ENCODE results near the gene RPTN. TPM values are rescaled to one million over a fixed set of nuclear protein-coding genes. Genes with fewer than 3 reads are reported as not detected.

Gene RPTN
- total and polyA plus RNA-seq, 2 experiments from 2014 or later, result not detected

DNA sequence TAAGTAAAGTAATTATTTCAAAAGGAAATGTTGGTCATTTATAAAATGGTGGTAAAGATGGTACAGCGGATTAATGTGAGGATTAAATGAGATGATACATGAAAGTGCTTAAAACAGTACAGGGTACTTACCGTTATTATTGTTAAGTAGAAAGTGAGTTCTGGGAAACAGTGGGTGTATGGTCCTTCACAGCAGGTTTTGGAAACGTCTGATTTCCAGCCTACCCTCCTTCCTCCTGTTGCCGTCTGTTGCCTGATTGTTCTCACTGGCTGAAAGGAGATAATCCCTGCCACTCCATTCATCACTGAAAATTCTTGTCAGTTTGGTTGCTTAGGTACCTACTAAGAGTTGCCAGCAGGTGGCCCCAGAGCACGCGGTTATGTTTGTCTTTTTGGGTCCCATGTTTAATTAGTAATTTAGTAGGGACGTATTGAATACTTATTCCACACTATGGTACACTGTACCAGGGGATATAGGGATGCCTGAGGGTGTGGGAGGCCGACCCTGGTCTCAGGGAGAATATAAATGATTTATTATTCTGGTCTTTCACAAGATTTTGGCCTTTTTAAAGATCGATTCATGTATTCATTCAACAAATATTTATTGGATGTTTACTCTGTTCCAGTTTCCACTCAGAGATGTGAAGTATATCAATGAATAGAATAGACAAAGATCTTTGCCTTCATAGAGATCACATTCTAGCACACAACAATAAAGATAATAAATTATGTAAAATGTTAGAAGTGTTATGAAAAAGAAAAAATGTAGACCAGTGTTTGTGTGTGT lies 30.8 kb upstream of the RPTN start:
- peaks cover 6% of the 10 kb centered on the region for H3K27me3 Mint-ChIP-seq (ENCODE audit: insufficient read depth, low read depth, poor library complexity)
- H3K4me3 Mint-ChIP-seq, result peak overlapping the region; percentile 67; the same call in 2 of the 3 replicates
- no peaks in the 10 kb centered on the region for H3F3A ChIP-seq (replicated peaks; ENCODE audit: low read depth)
- H2AFZ ChIP-seq, result no peak overlapping the region
- H3K4me2 ChIP-seq, result no peak overlapping the region
- H3K4me3 ChIP-seq, result no peak overlapping the region
- H3K36me3 ChIP-seq (ENCODE audit: insufficient read depth), result no peaks in the 10 kb centered on the region
- no peak overlapping the region for H3K27ac ChIP-seq (ENCODE audit: low read depth)
- H3K9me2 ChIP-seq (ENCODE audit: insufficient read depth), result no peaks in the 10 kb centered on the region
- no peaks in the 10 kb centered on the region for H3K4me1 Mint-ChIP-seq
- peaks cover 9% of the 10 kb centered on the region for H3K9me3 Mint-ChIP-seq
- H3K27ac Mint-ChIP-seq, result no peak overlapping the region
- ATAC-seq (peak; percentile 75), DNase-seq (ENCODE audit: low spot score) (peak; percentile 87)
- no peaks in the 10 kb centered on the region for H3K4me1 ChIP-seq (ENCODE audit: insufficient read depth)
- no peaks in the 10 kb centered on the region for H3K79me2 ChIP-seq (replicated peaks; ENCODE audit: insufficient read depth)
- TF ChIP-seq, protein P1, sequence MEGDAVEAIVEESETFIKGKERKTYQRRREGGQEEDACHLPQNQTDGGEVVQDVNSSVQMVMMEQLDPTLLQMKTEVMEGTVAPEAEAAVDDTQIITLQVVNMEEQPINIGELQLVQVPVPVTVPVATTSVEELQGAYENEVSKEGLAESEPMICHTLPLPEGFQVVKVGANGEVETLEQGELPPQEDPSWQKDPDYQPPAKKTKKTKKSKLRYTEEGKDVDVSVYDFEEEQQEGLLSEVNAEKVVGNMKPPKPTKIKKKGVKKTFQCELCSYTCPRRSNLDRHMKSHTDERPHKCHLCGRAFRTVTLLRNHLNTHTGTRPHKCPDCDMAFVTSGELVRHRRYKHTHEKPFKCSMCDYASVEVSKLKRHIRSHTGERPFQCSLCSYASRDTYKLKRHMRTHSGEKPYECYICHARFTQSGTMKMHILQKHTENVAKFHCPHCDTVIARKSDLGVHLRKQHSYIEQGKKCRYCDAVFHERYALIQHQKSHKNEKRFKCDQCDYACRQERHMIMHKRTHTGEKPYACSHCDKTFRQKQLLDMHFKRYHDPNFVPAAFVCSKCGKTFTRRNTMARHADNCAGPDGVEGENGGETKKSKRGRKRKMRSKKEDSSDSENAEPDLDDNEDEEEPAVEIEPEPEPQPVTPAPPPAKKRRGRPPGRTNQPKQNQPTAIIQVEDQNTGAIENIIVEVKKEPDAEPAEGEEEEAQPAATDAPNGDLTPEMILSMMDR (conservative IDR thresholded peaks at IDR 0.05; ENCODE audit: low read depth in 2 of 2), result peak; percentile 82 to 87
- no peak for TF ChIP-seq JUNB (IDR thresholded peaks at IDR 0.05; ENCODE audit: unreplicated experiment)
- H3K36me3 Mint-ChIP-seq (ENCODE audit: low read depth), result no peaks in the 10 kb centered on the region; the same call in 2 of the 3 replicates
- no peaks in the 10 kb centered on the region for H3K27me3 ChIP-seq (ENCODE audit: insufficient read depth)
- no peaks in the 10 kb centered on the region for H4K20me1 ChIP-seq (replicated peaks; ENCODE audit: insufficient read depth)

DNA sequence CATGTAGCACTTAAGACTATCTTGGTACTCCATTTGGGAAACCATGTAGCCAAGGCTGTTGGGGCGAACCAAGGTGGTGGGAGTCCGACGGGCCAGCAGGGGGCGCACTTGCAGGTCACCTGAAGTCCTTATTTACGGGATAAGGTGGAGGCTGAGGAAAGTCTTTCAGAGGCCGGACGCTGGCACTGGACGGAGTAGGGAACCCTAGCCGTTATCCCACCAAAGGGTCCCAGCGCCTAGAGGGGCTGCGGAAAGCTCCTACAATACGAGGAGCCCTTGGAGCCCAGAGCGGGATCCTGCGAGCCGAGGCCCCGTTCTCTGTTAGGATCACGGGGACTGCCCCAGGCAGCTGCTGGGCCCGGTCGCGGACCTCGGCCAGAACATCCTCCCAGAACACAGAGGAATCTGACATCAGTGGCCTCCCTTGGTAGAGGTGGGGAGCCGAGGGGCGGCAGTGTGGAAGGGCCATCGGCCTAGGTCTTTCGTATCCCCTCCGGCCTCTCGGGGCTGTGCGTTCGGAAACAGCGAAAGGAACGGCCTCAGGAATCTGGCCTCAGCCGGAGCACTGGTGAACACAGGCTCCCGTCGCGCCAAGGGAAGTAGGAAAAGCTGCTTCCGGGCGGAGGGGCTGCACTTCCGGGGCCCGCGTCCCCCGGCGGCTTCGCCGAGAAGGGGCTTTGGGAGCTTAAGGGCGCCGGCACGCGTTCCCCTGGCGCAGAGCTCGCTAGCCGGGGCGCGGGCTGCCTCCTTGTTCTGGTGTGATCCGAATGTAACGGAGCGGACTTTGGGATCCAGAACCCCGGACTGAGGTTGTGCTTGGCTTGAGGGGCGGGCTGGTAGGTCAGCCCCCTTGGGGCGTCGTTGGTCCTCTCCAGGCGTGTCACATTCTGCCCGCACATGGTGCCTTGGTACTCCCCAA lies 29.9 kb upstream of the RPTN start:
- Histone ChIP-seq H3K9me2 (ENCODE audit: insufficient read depth) (no peaks in the 10 kb centered on the region), H3K36me3 (ENCODE audit: insufficient read depth) (no peaks in the 10 kb centered on the region), H3F3A (replicated peaks; ENCODE audit: low read depth) (no peaks in the 10 kb centered on the region), H3K79me2 (replicated peaks; ENCODE audit: insufficient read depth) (no peaks in the 10 kb centered on the region), H3K4me2 (no peak overlapping the region), H3K4me1 (ENCODE audit: insufficient read depth) (no peaks in the 10 kb centered on the region), H3K4me3 (no peak overlapping the region), H2AFZ (peak overlapping the region; percentile 94), H4K20me1 (replicated peaks; ENCODE audit: insufficient read depth) (no peaks in the 10 kb centered on the region), H3K27ac (ENCODE audit: low read depth) (no peak overlapping the region), H3K27me3 (ENCODE audit: insufficient read depth) (no peaks in the 10 kb centered on the region)
- ATAC-seq (peak; percentile 78), DNase-seq (ENCODE audit: low spot score) (peak; percentile 84)
- TF ChIP-seq, protein P1 (conservative IDR thresholded peaks at IDR 0.05; ENCODE audit: low read depth in 2 of 2), result peak; percentile 85 to 95
- TF ChIP-seq, protein P2, sequence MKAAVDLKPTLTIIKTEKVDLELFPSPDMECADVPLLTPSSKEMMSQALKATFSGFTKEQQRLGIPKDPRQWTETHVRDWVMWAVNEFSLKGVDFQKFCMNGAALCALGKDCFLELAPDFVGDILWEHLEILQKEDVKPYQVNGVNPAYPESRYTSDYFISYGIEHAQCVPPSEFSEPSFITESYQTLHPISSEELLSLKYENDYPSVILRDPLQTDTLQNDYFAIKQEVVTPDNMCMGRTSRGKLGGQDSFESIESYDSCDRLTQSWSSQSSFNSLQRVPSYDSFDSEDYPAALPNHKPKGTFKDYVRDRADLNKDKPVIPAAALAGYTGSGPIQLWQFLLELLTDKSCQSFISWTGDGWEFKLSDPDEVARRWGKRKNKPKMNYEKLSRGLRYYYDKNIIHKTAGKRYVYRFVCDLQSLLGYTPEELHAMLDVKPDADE (IDR thresholded peaks at IDR 0.05), result no peak
- no peak for TF ChIP-seq NANOG (IDR thresholded peaks at IDR 0.05; ENCODE audit: borderline replicate concordance)
- no peaks in the 10 kb centered on the region for H3K4me1 Mint-ChIP-seq
- peaks cover 6% of the 10 kb centered on the region for H3K27me3 Mint-ChIP-seq (ENCODE audit: insufficient read depth, low read depth, poor library complexity)
- H3K4me3 Mint-ChIP-seq, result peak overlapping the region; percentile 67; the same call in 2 of the 3 replicates
- no peaks in the 10 kb centered on the region for H3K36me3 Mint-ChIP-seq (ENCODE audit: low read depth)
- peaks cover under 1% of the 10 kb centered on the region; the same call in 1 of the 3 replicates for H3K9me3 Mint-ChIP-seq
- H3K27ac Mint-ChIP-seq, result no peak overlapping the region

Data from GM23338 (cell line).